HepG2 (cell line): ENCODE results near the gene ZNF91. TPM values are rescaled to one million over a fixed set of nuclear protein-coding genes. Genes with fewer than 3 reads are reported as not detected.
A peak's percentile ranks its signal among the peaks of the same experiment; 100 is the strongest.

ENCODE experiments used
- ETV5 ChIP-seq: IDR thresholded peaks from 2 replicates; pipeline ENCODE4 v1.6.1; 2018; ENCODE audit warnings: missing biosample characterization, missing genetic modification reagents, inconsistent platforms, borderline replicate concordance
- MAF1 ChIP-seq: sonication (generic); formaldehyde crosslinking; IDR thresholded peaks from 2 replicates; pipeline ENCODE4 v1.5.0; 2020; ENCODE audit warnings: missing genetic modification reagents, borderline replicate concordance
- NFE2L1 ChIP-seq: sonication (generic); formaldehyde crosslinking; IDR thresholded peaks from 2 replicates; pipeline ENCODE4 v1.4.0; 2020; ENCODE audit warnings: missing genetic modification reagents, mild to moderate bottlenecking, borderline replicate concordance
- NRL ChIP-seq: sonication (generic); formaldehyde crosslinking; IDR thresholded peaks from 2 replicates; pipeline ENCODE4 v1.5.0; 2020; ENCODE audit warnings: missing genetic modification reagents, mild to moderate bottlenecking, moderate library complexity, borderline replicate concordance
- PLRG1 ChIP-seq: fragments of 450-650 bp; conservative IDR thresholded peaks from 2 replicates; pipeline ENCODE4 v1.6.1; 2016
- SIN3A ChIP-seq: IDR thresholded peaks from 2 replicates; pipeline ENCODE4 v1.6.1; 2011; ENCODE audit warnings: low read depth, mild to moderate bottlenecking, control low read depth, low read length, borderline replicate concordance
- TFDP1 ChIP-seq: IDR thresholded peaks from 2 replicates; pipeline ENCODE4 v1.6.1; 2016; ENCODE audit warnings: missing compliant biosample characterization, missing genetic modification reagents, borderline replicate concordance
- ZBTB21 ChIP-seq: sonication (generic); formaldehyde crosslinking; IDR thresholded peaks from 2 replicates; pipeline ENCODE4 v1.4.0; 2020; ENCODE audit warnings: missing genetic modification reagents
- ZFAT ChIP-seq: sonication (generic); formaldehyde crosslinking; conservative IDR thresholded peaks from 2 replicates; pipeline ENCODE4 v1.8.1; 2023; ENCODE audit warnings: missing genetic modification reagents, inconsistent platforms
- ZKSCAN5 ChIP-seq: sonication (generic); formaldehyde crosslinking; IDR thresholded peaks from 2 replicates; pipeline ENCODE4 v1.5.1; 2020; ENCODE audit warnings: mild to moderate bottlenecking, missing genetic modification reagents
- ZNF253 ChIP-seq: sonication (generic); formaldehyde crosslinking; IDR thresholded peaks from 2 replicates; pipeline ENCODE4 v1.8.0; 2022; ENCODE audit warnings: mild to moderate bottlenecking, missing genetic modification reagents, borderline replicate concordance
- ZNF260 ChIP-seq: sonication (generic); formaldehyde crosslinking; IDR thresholded peaks from 2 replicates; pipeline ENCODE4 v1.4.0; 2020; ENCODE audit warnings: missing genetic modification reagents, low read depth, mild to moderate bottlenecking, borderline replicate concordance
- ZNF274 ChIP-seq: sonication (generic); formaldehyde crosslinking; IDR thresholded peaks from 2 replicates; pipeline ENCODE4 v1.5.1; 2020; ENCODE audit warnings: mild to moderate bottlenecking, missing genetic modification reagents
- ZNF280D ChIP-seq: sonication (generic); formaldehyde crosslinking; IDR thresholded peaks from 2 replicates; pipeline ENCODE4 v1.5.1; 2020; ENCODE audit warnings: mild to moderate bottlenecking, missing genetic modification reagents
- ZNF441 ChIP-seq: sonication (generic); formaldehyde crosslinking; IDR thresholded peaks from 2 replicates; pipeline ENCODE4 v1.7.0; 2021; ENCODE audit warnings: missing genetic modification reagents, borderline replicate concordance
- ZNF605 ChIP-seq: sonication (generic); formaldehyde crosslinking; IDR thresholded peaks from 2 replicates; pipeline ENCODE4 v1.8.0; 2022; ENCODE audit warnings: mild to moderate bottlenecking, missing genetic modification reagents
- ZNF775 ChIP-seq: sonication (generic); formaldehyde crosslinking; IDR thresholded peaks from 2 replicates; pipeline ENCODE4 v1.4.0; 2020; ENCODE audit warnings: missing genetic modification reagents, mild to moderate bottlenecking, moderate library complexity, borderline replicate concordance
- ZNF780A ChIP-seq: sonication (generic); formaldehyde crosslinking; IDR thresholded peaks from 2 replicates; pipeline ENCODE4 v1.8.0; 2022; ENCODE audit warnings: mild to moderate bottlenecking, missing genetic modification reagents, moderate library complexity
- ZNF878 ChIP-seq: sonication (generic); formaldehyde crosslinking; IDR thresholded peaks from 2 replicates; pipeline ENCODE4 v1.8.1; 2023; ENCODE audit warnings: mild to moderate bottlenecking, missing genetic modification reagents, moderate library complexity
- ZXDC ChIP-seq: sonication (generic); formaldehyde crosslinking; IDR thresholded peaks from 2 replicates; pipeline ENCODE4 v1.5.0; 2020; ENCODE audit warnings: mild to moderate bottlenecking, missing genetic modification reagents
- polyA plus RNA-seq, 8 experiments: library from polyadenylated mRNA; depleted of rRNA in 3 of 8; stranded (reverse) in 7 of 8; unstranded in 1 of 8; fragments of >200 nt; fragmentation: Illumina TruSeq in 4 of 8; extraction: Trizol in 4 of 8; gene quantifications; 2 replicates each; pipeline versions ENCODE4 v1.2.1 to v1.2.3, GENCODE V29; 2011 to 2016; ENCODE audit warnings: low read depth in 4 of 8, missing spikeins in 1 of 8, mixed read lengths in 1 of 8; ENCODE audit not compliant: insufficient read depth in 1 of 8
- total RNA-seq, 5 experiments: library from RNA; depleted of rRNA; stranded (reverse); fragments of >200 nt; fragmentation: Illumina TruSeq; extraction: Trizol; gene quantifications; 2 replicates each; pipeline ENCODE4 v1.2.3, GENCODE V29; 2016; ENCODE audit warnings: low read depth in 1 of 5
- TF ChIP-seq, protein P1 (sequence below): IDR thresholded peaks from 2 replicates; pipeline ENCODE4 v1.6.1; 2016; ENCODE audit warnings: low read depth

The ZNF91 gene
- total and polyA plus RNA-seq, 2 of the 13 experiments (the other 11 are each of a cell fraction or from before 2014, with no cell fraction given): 19.4 to 21.5 TPM

DNA sequence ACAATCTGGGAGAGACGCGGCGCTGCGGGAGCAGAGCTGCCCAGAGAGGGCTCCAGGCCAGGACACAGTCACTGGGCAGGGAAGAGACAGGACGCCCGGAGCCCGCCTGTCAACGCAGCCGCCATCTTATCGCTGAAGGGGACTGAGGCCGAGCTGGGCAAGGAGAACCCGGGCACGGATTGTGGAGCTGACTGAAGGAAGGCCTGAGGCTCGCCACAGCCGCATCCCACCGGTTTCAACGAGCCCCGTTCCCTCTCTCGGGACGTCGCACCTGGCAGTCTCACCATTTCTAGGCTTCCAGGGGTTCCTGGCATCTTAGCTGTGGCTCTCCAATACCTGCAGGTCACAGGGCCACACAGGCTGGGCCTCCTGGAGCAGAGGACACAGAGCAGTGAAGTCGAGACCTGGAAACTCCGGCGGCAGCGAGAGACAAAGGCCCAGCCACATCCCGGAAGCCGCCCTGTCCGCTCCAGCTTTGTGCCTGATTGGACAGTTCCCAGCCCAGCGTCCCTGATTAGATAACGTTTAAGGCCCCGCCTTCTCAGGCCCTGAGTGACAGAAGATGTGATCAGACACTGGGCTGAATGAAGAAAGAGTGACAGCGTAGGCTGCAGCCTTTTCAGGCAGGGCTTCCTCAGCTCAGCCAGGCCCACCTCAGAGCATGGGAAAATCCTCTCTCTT, at the start of gene ZNF91 (continued):
- TF ChIP-seq TFDP1 (CRISPR knock-in tag) (no peak), ZNF441 (CRISPR knock-in tag) (peak; percentile 43; the same call in 1 of the 2 replicates), NFE2L1 (no peak), ZNF274 (CRISPR knock-in tag) (no peak), ZNF775 (CRISPR knock-in tag) (peak; percentile 79; the same call in 1 of the 2 replicates), ZNF260 (CRISPR knock-in tag) (no peak), ETV5 (CRISPR knock-in tag) (peak; percentile 24; the same call in 1 of the 2 replicates), SIN3A (peak; percentile 35; the same call in 1 of the 2 replicates), ZNF280D (CRISPR knock-in tag) (peak; percentile 38; the same call in 1 of the 2 replicates), PLRG1 (no peak), ZKSCAN5 (CRISPR knock-in tag) (0 out of 2 replicates have a peak, but pooled peaks have one; percentile 23), ZXDC (peak; percentile 49; the same call in 1 of the 2 replicates), ZNF605 (CRISPR knock-in tag) (0 out of 2 replicates have a peak, but pooled peaks have one; percentile 37), ZNF780A (CRISPR knock-in tag) (no peak), ZNF878 (CRISPR knock-in tag) (no peak), ZBTB21 (no peak), ZNF253 (CRISPR knock-in tag) (0 out of 2 replicates have a peak, but pooled peaks have one; percentile 27), ZFAT (CRISPR knock-in tag) (no peak), MAF1 (peak; percentile 86; the same call in 1 of the 2 replicates), NRL (CRISPR knock-in tag) (peak; percentile 96)
- TF ChIP-seq, protein P1, sequence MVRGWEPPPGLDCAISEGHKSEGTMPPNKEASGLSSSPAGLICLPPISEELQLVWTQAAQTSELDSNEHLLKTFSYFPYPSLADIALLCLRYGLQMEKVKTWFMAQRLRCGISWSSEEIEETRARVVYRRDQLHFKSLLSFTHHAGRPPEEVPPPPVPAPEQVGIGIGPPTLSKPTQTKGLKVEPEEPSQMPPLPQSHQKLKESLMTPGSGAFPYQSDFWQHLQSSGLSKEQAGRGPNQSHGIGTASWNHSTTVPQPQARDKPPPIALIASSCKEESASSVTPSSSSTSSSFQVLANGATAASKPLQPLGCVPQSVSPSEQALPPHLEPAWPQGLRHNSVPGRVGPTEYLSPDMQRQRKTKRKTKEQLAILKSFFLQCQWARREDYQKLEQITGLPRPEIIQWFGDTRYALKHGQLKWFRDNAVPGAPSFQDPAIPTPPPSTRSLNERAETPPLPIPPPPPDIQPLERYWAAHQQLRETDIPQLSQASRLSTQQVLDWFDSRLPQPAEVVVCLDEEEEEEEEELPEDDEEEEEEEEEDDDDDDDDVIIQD (CRISPR knock-in tag): peak; percentile 39; the same call in 1 of the 2 replicates
